Measurements from ENCODE around the gene PLEKHA7. TPM values are rescaled to one million over a fixed set of nuclear protein-coding genes. Genes with fewer than 3 reads are reported as not detected.
A peak's percentile ranks its signal among the peaks of the same experiment; 100 is the strongest.

PLEKHA7 gene
- total RNA-seq, 1 donor from 2014 or later, result 45.9 TPM

DNA sequence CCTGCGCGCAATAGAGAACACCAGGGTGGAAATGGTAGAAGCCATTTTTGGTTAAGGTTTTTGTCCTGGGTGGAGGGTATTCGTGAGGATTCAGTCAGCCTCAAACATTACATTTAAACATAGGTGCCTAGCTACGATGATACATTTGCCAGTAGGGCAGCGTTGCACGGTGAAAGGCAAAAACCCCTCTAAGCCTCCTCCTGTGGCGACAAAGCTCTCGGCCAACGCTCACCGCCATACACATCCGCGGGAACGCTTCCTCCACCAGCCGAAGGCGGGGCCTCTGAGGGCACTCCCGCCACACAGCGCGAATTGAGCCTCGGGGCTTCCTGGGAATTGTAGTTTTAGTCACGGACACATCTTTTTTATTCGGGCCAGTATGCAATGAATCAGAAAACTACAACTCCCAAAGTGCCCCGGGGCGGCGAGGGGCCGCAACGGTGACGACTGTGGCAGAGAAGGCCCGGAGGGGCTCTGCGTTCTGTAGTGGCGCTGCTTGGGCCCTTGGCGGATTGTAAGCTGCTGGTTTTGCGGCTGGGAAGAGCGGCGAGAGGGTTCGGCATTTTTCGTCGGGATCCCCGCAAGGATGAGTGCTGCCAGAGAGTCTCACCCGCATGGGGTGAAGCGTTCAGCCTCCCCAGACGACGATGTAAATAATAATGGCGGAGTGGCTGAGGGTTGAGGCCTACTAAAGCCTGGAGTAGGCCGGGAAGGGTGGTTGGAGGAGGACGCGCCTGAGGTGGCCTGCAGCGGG lies 275.8 kb downstream of the PLEKHA7 start, which contains the start of gene C11orf58:
Gene C11orf58, plus strand, starts transcription at position 455 of the 754 bp plus-strand sequence. Its CDS starts 132 bp downstream, at position 587.
- intact Hi-C loops (cut with DNase I), result no loop called here
- no peaks in the 10 kb centered on the region for H3K36me3 ChIP-seq
- H3K27ac ChIP-seq, result peak within 1 kb of the TSS; percentile 89
- TF ChIP-seq POLR2A (IDR thresholded peaks at IDR 0.05) (peak; percentile 23 to 91), POLR2AphosphoS5 (IDR thresholded peaks at IDR 0.05; ENCODE audit: insufficient read depth in 1 of 2, low read depth in 1 of 2) (peak; percentile 95 to 99)
- TF ChIP-seq, protein P1, sequence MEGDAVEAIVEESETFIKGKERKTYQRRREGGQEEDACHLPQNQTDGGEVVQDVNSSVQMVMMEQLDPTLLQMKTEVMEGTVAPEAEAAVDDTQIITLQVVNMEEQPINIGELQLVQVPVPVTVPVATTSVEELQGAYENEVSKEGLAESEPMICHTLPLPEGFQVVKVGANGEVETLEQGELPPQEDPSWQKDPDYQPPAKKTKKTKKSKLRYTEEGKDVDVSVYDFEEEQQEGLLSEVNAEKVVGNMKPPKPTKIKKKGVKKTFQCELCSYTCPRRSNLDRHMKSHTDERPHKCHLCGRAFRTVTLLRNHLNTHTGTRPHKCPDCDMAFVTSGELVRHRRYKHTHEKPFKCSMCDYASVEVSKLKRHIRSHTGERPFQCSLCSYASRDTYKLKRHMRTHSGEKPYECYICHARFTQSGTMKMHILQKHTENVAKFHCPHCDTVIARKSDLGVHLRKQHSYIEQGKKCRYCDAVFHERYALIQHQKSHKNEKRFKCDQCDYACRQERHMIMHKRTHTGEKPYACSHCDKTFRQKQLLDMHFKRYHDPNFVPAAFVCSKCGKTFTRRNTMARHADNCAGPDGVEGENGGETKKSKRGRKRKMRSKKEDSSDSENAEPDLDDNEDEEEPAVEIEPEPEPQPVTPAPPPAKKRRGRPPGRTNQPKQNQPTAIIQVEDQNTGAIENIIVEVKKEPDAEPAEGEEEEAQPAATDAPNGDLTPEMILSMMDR (IDR thresholded peaks at IDR 0.05), result no peak
- peak; percentile 97 to 98 for DNase-seq (ENCODE audit: extremely low spot score in 2 of 2)
- no peaks in the 10 kb centered on the region for H3K27me3 ChIP-seq
- H3K4me3 ChIP-seq, result peak within 1 kb of the TSS; percentile 77 to 83
- no peaks in the 10 kb centered on the region for H3K9me3 ChIP-seq
- H3K4me1 ChIP-seq, result peaks cover 44% of the 10 kb centered on the region

DNA sequence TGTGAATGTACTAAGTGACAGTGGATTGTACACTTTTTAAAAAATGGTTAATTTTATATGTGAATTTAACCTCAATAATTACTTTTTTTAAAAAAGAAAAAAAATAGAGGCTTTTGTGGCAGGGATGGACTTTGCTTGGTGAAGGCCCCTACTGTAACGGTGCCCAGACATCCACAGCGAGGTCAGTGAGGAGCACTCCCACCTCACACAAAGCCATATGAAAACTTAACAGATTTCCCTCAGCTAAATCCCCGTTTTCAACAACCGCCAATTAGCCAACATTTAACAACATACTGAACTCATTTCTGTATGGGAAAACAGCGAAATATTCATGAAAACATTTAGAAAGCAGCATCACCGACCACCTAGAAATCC lies 276.4 kb downstream of the PLEKHA7 start:
- DNase-seq (ENCODE audit: extremely low spot score in 2 of 2), result no peak
- H3K36me3 ChIP-seq, result no peaks in the 10 kb centered on the region
- H3K4me1 ChIP-seq, result peaks cover 43% of the 10 kb centered on the region
- intact Hi-C loops (cut with DNase I), result no loop called here
- H3K9me3 ChIP-seq, result no peaks in the 10 kb centered on the region
- H3K27ac ChIP-seq, result peak overlapping the region; percentile 89
- H3K4me3 ChIP-seq, result peak overlapping the region; percentile 77 to 83
- TF ChIP-seq POLR2AphosphoS5 (IDR thresholded peaks at IDR 0.05; ENCODE audit: insufficient read depth in 1 of 2, low read depth in 1 of 2), result no peak
- TF ChIP-seq POLR2A (IDR thresholded peaks at IDR 0.05), result no peak
- TF ChIP-seq, protein P1 (IDR thresholded peaks at IDR 0.05), result no peak
- no peaks in the 10 kb centered on the region for H3K27me3 ChIP-seq

Other genes with a start within 250 kb of the PLEKHA7 start
- 1,999 TPM for gene RPS13, start 63.3 kb upstream of the PLEKHA7 start, total RNA-seq
- 52.1 TPM for gene PIK3C2A, start 193.6 kb upstream of the PLEKHA7 start, total RNA-seq

Measured in vagina (tissue), 2 donors.